SH-SY5Y (cell line): ENCODE data around the gene AADACL4.

ENCODE experiments used
- GATA2 ChIP-seq: IDR thresholded peaks from 2 replicates; pipeline ENCODE4 v1.6.1; 2011; ENCODE audit warnings: mild to moderate bottlenecking, low read depth, low read length
- GATA3 ChIP-seq: IDR thresholded peaks from 2 replicates; pipeline ENCODE4 v1.6.1; 2011; ENCODE audit warnings: low read depth, mild to moderate bottlenecking, low read length, moderate library complexity

- no peak for TF ChIP-seq GATA3
- TF ChIP-seq GATA2, result no peak
Observed at GRCh38 chr1:12678350-12678749, 34.5 kb downstream of the AADACL4 start.
